ENCODE results near the gene SORCS1.

GRCh38 chr10:106978756-106979155 lies 185.8 kb downstream of the SORCS1 start:
- TF ChIP-seq CTCF (IDR thresholded peaks at IDR 0.05) (no peak), EZH2 (IDR thresholded peaks at IDR 0.05) (no peak), EZH2phosphoT487 (IDR thresholded peaks at IDR 0.05) (no peak)

All from neural progenitor cell (in vitro differentiated cells).